A673 (cell line): ENCODE results near the gene CHCHD6. TPM values are rescaled to one million over a fixed set of nuclear protein-coding genes. Genes with fewer than 3 reads are reported as not detected.

Source experiments
- BruUV-seq: library from RNA; stranded (reverse); fragments of 400-500 nt; replicated peaks from 2 replicates; lab custom pipeline; 2021; lab: Mats Ljungman, UMichigan
- CTCF ChIA-PET: fragments of 300-600 bp; sonication (Branson Sonifier 250); formaldehyde crosslinking; loops from one replicate; lab custom pipeline; 2022; ENCODE audit warnings: antibody characterized with exemption; lab: Charles Lee
- POLR2A ChIA-PET: fragments of 300-600 bp; sonication (Branson Sonifier 250); formaldehyde crosslinking; loops from one replicate; lab custom pipeline; 2022; ENCODE audit warnings: antibody characterized with exemption; ENCODE audit not compliant: low non-redundant PET; lab: Charles Lee
- DNase-seq: peaks from one replicate; pipeline ENCODE4 v3.0.0-alpha.2; 2015; ENCODE audit warnings: low spot score
- H3K27ac ChIP-seq: fragments of 200-600 bp; sonication (generic); 2 replicates; pipeline ENCODE4 v1.5.1; 2016; ENCODE audit warnings: mixed run types, low read depth, mild to moderate bottlenecking, mixed read lengths, antibody characterized with exemption, low read length; ENCODE audit not compliant: poor library complexity, severe bottlenecking
- H3K27me3 ChIP-seq: fragments of 200-600 bp; sonication (generic); replicated peaks from 2 replicates; pipeline ENCODE4 v1.6.1; 2017; ENCODE audit warnings: mixed run types, low read depth, mild to moderate bottlenecking, mixed read lengths, antibody characterized with exemption, low read length; ENCODE audit not compliant: insufficient read depth, poor library complexity
- H3K36me3 ChIP-seq: fragments of 200-600 bp; sonication (generic); 2 replicates; pipeline ENCODE4 v1.6.1; 2016; ENCODE audit warnings: mixed run types, mild to moderate bottlenecking, mixed read lengths, antibody characterized with exemption, low read length; ENCODE audit not compliant: insufficient read depth, poor library complexity, severe bottlenecking
- H3K4me1 ChIP-seq: fragments of 200-600 bp; sonication (generic); 2 replicates; pipeline ENCODE4 v1.6.1; 2017; ENCODE audit warnings: mixed run types, mild to moderate bottlenecking, mixed read lengths, antibody characterized with exemption, low read length; ENCODE audit not compliant: insufficient read depth, poor library complexity, severe bottlenecking
- H3K4me3 ChIP-seq: fragments of 200-600 bp; sonication (generic); 2 replicates; pipeline ENCODE4 v1.5.1; 2016; ENCODE audit warnings: low read depth, mixed run types, mild to moderate bottlenecking, mixed read lengths, low read length; ENCODE audit not compliant: poor library complexity, severe bottlenecking
- H3K9me3 ChIP-seq: fragments of 200-600 bp; sonication (generic); 2 replicates; pipeline ENCODE4 v1.6.1; 2016; ENCODE audit warnings: mixed run types, low read depth, mild to moderate bottlenecking, mixed read lengths, antibody characterized with exemption, low read length; ENCODE audit not compliant: poor library complexity, severe bottlenecking
- CTCF ChIP-seq: fragments of 300-800, 200-600 bp; sonication (generic); conservative IDR thresholded peaks from 2 replicates; pipeline ENCODE4 v1.5.1; 2017; ENCODE audit warnings: low read depth, mild to moderate bottlenecking, antibody characterized with exemption, low read length, moderate library complexity, mixed read lengths
- EZH2 ChIP-seq: fragments of 200-600 bp; sonication (generic); IDR thresholded peaks from 2 replicates; pipeline ENCODE4 v1.6.1; 2017; ENCODE audit warnings: borderline replicate concordance, low read depth, mild to moderate bottlenecking, mixed read lengths, antibody characterized with exemption, low read length; ENCODE audit not compliant: poor library complexity, severe bottlenecking
- intact Hi-C: fragments of 100-400 bp; cut with micrococcal nuclease; formaldehyde crosslinking; loops from one replicate; pipeline ENCODE4 v1.10.0; 2022; ENCODE audit not compliant: unreplicated experiment
- total RNA-seq: library from RNA; stranded (reverse); gene quantifications from 2 replicates; pipeline ENCODE4 v1.2.3, GENCODE V29; 2021

CHCHD6 gene
- total RNA-seq, 1 experiment from 2014 or later: 23.3 TPM

GRCh38 chr3:126816298-126816697 is 112.3 kb downstream of the CHCHD6 start:
- ChIA-PET POLR2A (no interaction called here), CTCF (no interaction called here)
- Histone ChIP-seq H3K27me3 (no peaks in the 10 kb centered on the region), H3K4me1 (no peaks in the 10 kb centered on the region), H3K9me3 (no peaks in the 10 kb centered on the region), H3K4me3 (no peak overlapping the region), H3K36me3 (no peaks in the 10 kb centered on the region), H3K27ac (no peak overlapping the region)
- no peak for DNase-seq
- BruUV-seq: no TSS peak
- TF ChIP-seq EZH2 (no peak), CTCF (no peak)
- intact Hi-C loops: no loop called here

GRCh38 chr3:126816986-126817777 is 113.1 kb downstream of the CHCHD6 start:
- ChIA-PET CTCF (no interaction called here), POLR2A (interaction anchor here (0.7 kb wide), 1 partner anchor 107 kb away, joined by 7 read pairs; no protein-coding TSS in a partner anchor)
- DNase-seq: no peak
- H3K4me1 ChIP-seq: no peaks in the 10 kb centered on the region
- no peak overlapping the region for H3K27ac ChIP-seq
- H3K27me3 ChIP-seq: no peaks in the 10 kb centered on the region
- TF ChIP-seq CTCF (no peak), EZH2 (no peak)
- intact Hi-C loops: no loop called here
- no peak overlapping the region for H3K4me3 ChIP-seq
- H3K36me3 ChIP-seq: no peaks in the 10 kb centered on the region
- H3K9me3 ChIP-seq: no peaks in the 10 kb centered on the region
- BruUV-seq: no TSS peak

DNA sequence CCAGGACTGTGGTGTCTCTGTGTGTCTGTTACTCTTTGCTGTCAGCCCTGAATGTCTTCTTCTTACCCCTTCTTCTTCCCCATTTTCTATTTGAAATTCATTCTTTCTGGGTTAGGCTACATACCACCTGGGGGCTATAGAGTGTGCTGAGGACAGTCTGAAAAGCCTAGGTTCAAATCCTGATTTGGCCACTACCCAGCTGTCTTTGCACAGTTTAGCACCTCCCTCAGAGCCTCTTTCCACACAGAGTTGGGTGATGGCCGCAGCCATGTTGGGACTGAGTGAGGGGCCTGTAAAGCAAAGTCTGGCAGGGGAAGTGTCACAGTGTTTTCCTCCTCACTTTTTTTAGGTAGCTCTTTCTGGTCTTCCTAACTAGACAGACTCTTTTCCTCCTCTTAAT is 113.7 kb downstream of the CHCHD6 start:
- H3K4me3 ChIP-seq: no peak overlapping the region
- no peak overlapping the region for H3K27ac ChIP-seq
- CTCF ChIA-PET: no interaction called here
- intact Hi-C loops: no loop called here
- TF ChIP-seq CTCF (no peak), EZH2 (no peak)
- no peaks in the 10 kb centered on the region for H3K36me3 ChIP-seq
- no peaks in the 10 kb centered on the region for H3K4me1 ChIP-seq
- H3K27me3 ChIP-seq: no peaks in the 10 kb centered on the region
- H3K9me3 ChIP-seq: no peaks in the 10 kb centered on the region
- POLR2A ChIA-PET: no interaction called here
- BruUV-seq: no TSS peak
- DNase-seq: no peak
